A204.1 (cell line): Measurements from ENCODE around the gene HOXA5.

Experiments used
- FAIRE-seq: peaks from 2 replicates; lab custom pipeline; 2012; peaks lifted over from hg19 to GRCh38; lab: Jason Lieb, UNC

HOXA5 gene

GRCh38 chr7:27093184-27093895, 50.1 kb downstream of the HOXA5 start:
- FAIRE-seq, result no peak

- FAIRE-seq, result no peak
These were observed 50.7 kb downstream of the HOXA5 start for GRCh38 chr7:27092819-27093110.

- FAIRE-seq, result no peak
These were observed 51.3 kb downstream of the HOXA5 start for GRCh38 chr7:27091941-27092818.

GRCh38 chr7:27091105-27091504, 52.4 kb downstream of the HOXA5 start:
- no peak for FAIRE-seq
